Liver (tissue), 9 donors: ENCODE measurements around the gene DNTTIP2. TPM values are rescaled to one million over a fixed set of nuclear protein-coding genes. Genes with fewer than 3 reads are reported as not detected.
A peak's percentile ranks its signal among the peaks of the same experiment; 100 is the strongest.

Experiments
- DNase-seq: peaks from one replicate; pipeline ENCODE4 v3.0.0-alpha.2; 2017; ENCODE audit warnings: low spot score
- H3K27ac ChIP-seq, 2 donors: one replicate each; pipeline ENCODE4 v1.7.0; 2013; ENCODE audit warnings: inconsistent platforms in 2 of 2, low read length in 2 of 2, control low read depth in 1 of 2, low read depth in 1 of 2, mild to moderate bottlenecking in 1 of 2
- H3K27me3 ChIP-seq, 4 donors: one replicate each; pipeline versions ENCODE4 v1.6.1 to v1.7.0; 2013; ENCODE audit warnings: low read length in 3 of 4, inconsistent platforms in 1 of 4, mild to moderate bottlenecking in 1 of 4, moderate library complexity in 1 of 4; ENCODE audit not compliant: control insufficient read depth in 4 of 4, insufficient read depth in 4 of 4
- H3K36me3 ChIP-seq, 4 donors: one replicate each; pipeline versions ENCODE4 v1.6.1 to v1.7.0; 2013; ENCODE audit warnings: low read length in 3 of 4, mild to moderate bottlenecking in 3 of 4, low read depth in 1 of 4, moderate library complexity in 1 of 4; ENCODE audit not compliant: control insufficient read depth in 4 of 4, insufficient read depth in 3 of 4
- H3K4me1 ChIP-seq, 4 donors: one replicate each; pipeline versions ENCODE4 v1.6.1 to v1.7.0; 2013; ENCODE audit warnings: low read length in 3 of 4, mild to moderate bottlenecking in 3 of 4, moderate library complexity in 1 of 4; ENCODE audit not compliant: control insufficient read depth in 4 of 4, insufficient read depth in 4 of 4
- H3K4me3 ChIP-seq, 3 donors: one replicate each; pipeline versions ENCODE4 v1.6.1 to v1.7.0; 2013; ENCODE audit warnings: low read length in 3 of 3, control low read depth in 1 of 3, low read depth in 1 of 3, mild to moderate bottlenecking in 1 of 3
- H3K9ac ChIP-seq, 2 donors: one replicate each; pipeline ENCODE4 v1.7.0; 2013; ENCODE audit warnings: low read length in 2 of 2, mild to moderate bottlenecking in 2 of 2, moderate library complexity in 2 of 2, control low read depth in 1 of 2, low read depth in 1 of 2
- H3K9me3 ChIP-seq, 4 donors: one replicate each; pipeline versions ENCODE4 v1.6.1 to v1.7.0; 2013; ENCODE audit warnings: low read length in 3 of 4; ENCODE audit not compliant: control insufficient read depth in 4 of 4
- ATF3 ChIP-seq: IDR thresholded peaks from 2 replicates; pipeline ENCODE4 v1.6.1; 2016; ENCODE audit warnings: antibody characterized with exemption
- EGR1 ChIP-seq, 2 donors: IDR thresholded peaks; 2 replicates each; pipeline ENCODE4 v1.6.1; 2016 to 2018; ENCODE audit warnings: antibody characterized with exemption in 2 of 2, low read depth in 2 of 2
- FOXA2 ChIP-seq: IDR thresholded peaks from 2 replicates; pipeline ENCODE4 v1.6.1; 2016; ENCODE audit warnings: antibody characterized with exemption
- GABPA ChIP-seq, 2 donors: IDR thresholded peaks in 1 of 2; conservative IDR thresholded peaks in 1 of 2; 2 replicates each; pipeline ENCODE4 v1.6.1; 2016; ENCODE audit warnings: antibody characterized with exemption in 2 of 2, mild to moderate bottlenecking in 1 of 2, moderate library complexity in 1 of 2
- HNF4A ChIP-seq, 2 donors: conservative IDR thresholded peaks; 2 replicates each; pipeline ENCODE4 v1.6.1; 2016; ENCODE audit warnings: antibody characterized with exemption in 2 of 2, mild to moderate bottlenecking in 2 of 2
- HNF4G ChIP-seq: IDR thresholded peaks from 2 replicates; pipeline ENCODE4 v1.6.1; 2016; ENCODE audit warnings: antibody characterized with exemption
- JUND ChIP-seq, 2 donors: IDR thresholded peaks; 2 replicates each; pipeline ENCODE4 v1.6.1; 2016; ENCODE audit warnings: antibody characterized with exemption in 2 of 2
- NR2F2 ChIP-seq: IDR thresholded peaks from 2 replicates; pipeline ENCODE4 v1.6.1; 2016; ENCODE audit warnings: antibody characterized with exemption
- RAD21 ChIP-seq, 2 donors: IDR thresholded peaks; 2 replicates each; pipeline ENCODE4 v1.6.1; 2016; ENCODE audit warnings: antibody characterized with exemption in 2 of 2, mild to moderate bottlenecking in 2 of 2
- REST ChIP-seq: IDR thresholded peaks from 2 replicates; pipeline ENCODE4 v1.6.1; 2016; ENCODE audit warnings: antibody characterized with exemption, mild to moderate bottlenecking
- RXRA ChIP-seq, 2 donors: IDR thresholded peaks; 2 replicates each; pipeline ENCODE4 v1.6.1; 2017 to 2018; ENCODE audit warnings: antibody characterized with exemption in 2 of 2, mild to moderate bottlenecking in 1 of 2
- SP1 ChIP-seq: IDR thresholded peaks from 2 replicates; pipeline ENCODE4 v1.6.1; 2018; ENCODE audit warnings: antibody characterized with exemption, mild to moderate bottlenecking
- TAF1 ChIP-seq: conservative IDR thresholded peaks from 2 replicates; pipeline ENCODE4 v1.6.1; 2016; ENCODE audit warnings: antibody characterized with exemption, mild to moderate bottlenecking
- YY1 ChIP-seq: IDR thresholded peaks from 2 replicates; pipeline ENCODE4 v1.6.1; 2016; ENCODE audit warnings: antibody characterized with exemption, mild to moderate bottlenecking
- ZBTB33 ChIP-seq: IDR thresholded peaks from 2 replicates; pipeline ENCODE4 v1.6.1; 2016; ENCODE audit warnings: antibody characterized with exemption
- WGBS: extraction: QIAGEN DNeasy Blood & Tissue Kit; methylation state at CpG from one replicate; pipeline ENCODE4 v1.1.7; 2013; 5-methylcytosine and 5-hydroxymethylcytosine counted together
- polyA plus RNA-seq, 2 donors: library from polyadenylated mRNA; stranded (reverse) in 1 of 2; unstranded in 1 of 2; fragments of 200-250 nt in 1 of 2; fragments of >200 nt in 1 of 2; fragmentation: Nextera tagmentation in 1 of 2; extraction: Ambion mirVana in 1 of 2; gene quantifications; one replicate each; pipeline versions ENCODE4 v1.2.1 to v1.2.3, GENCODE V29; 2013 to 2015
- total RNA-seq, 2 donors: library from RNA; depleted of rRNA; stranded (reverse); fragments of >200 nt; gene quantifications; one replicate each; pipeline ENCODE4 v1.2.3, GENCODE V29; 2014
- donor health status: healthy.
- donor health status: healthy.
- donor health status: healthy.
- donor health status: healthy.
- donor health status: healthy.

Gene DNTTIP2
- total and polyA plus RNA-seq, 4 donors, result 10.9 to 19.7 (median 13.4) TPM

GRCh38 chr1:93821423-93822144 is 57.4 kb downstream of the DNTTIP2 start:
- H3K36me3 ChIP-seq, result no peaks in the 10 kb centered on the region
- no peak overlapping the region for H3K9ac ChIP-seq
- no peak overlapping the region for H3K4me3 ChIP-seq
- 86% methylated on average over 4 of the region's 4 CpGs for WGBS
- no peak for DNase-seq
- H3K9me3 ChIP-seq, result no peaks in the 10 kb centered on the region
- peaks cover 0 to 3% (median 0%) of the 10 kb centered on the region in 4 donors for H3K4me1 ChIP-seq
- H3K27me3 ChIP-seq, result no peaks in the 10 kb centered on the region
- no peak for TF ChIP-seq FOXA2
- TF ChIP-seq REST, result no peak
- TF ChIP-seq YY1, result no peak
- TF ChIP-seq GABPA (IDR thresholded peaks at IDR 0.05 in 1 of 2, conservative IDR thresholded peaks at IDR 0.05 in 1 of 2), result no peak
- TF ChIP-seq RAD21 (IDR thresholded peaks at IDR 0.05), result no peak
- TF ChIP-seq EGR1 (IDR thresholded peaks at IDR 0.05; ENCODE audit: low read depth in 2 of 2), result no peak
- no peak for TF ChIP-seq HNF4A (conservative IDR thresholded peaks at IDR 0.05)
- no peak for TF ChIP-seq ATF3
- no peak for TF ChIP-seq SP1
- H3K27ac ChIP-seq, result no peak overlapping the region

- H3K4me3 ChIP-seq, result no peak overlapping the region
- DNase-seq, result no peak
- 72% methylated on average over 10 of the region's 10 CpGs for whole genome bisulfite sequencing
- no peaks in the 10 kb centered on the region for H3K27me3 ChIP-seq
- no peak overlapping the region for H3K27ac ChIP-seq
- no peak overlapping the region for H3K9ac ChIP-seq
- peaks cover 0 to 3% (median 0%) of the 10 kb centered on the region in 4 donors for H3K4me1 ChIP-seq
- H3K9me3 ChIP-seq, result no peaks in the 10 kb centered on the region
- TF ChIP-seq HNF4G, result no peak
- TF ChIP-seq NR2F2, result peak; percentile 71
- TF ChIP-seq ATF3, result no peak
- no peaks in the 10 kb centered on the region for H3K36me3 ChIP-seq
Measured at GRCh38 chr1:93820554-93821422, 58.2 kb downstream of the DNTTIP2 start.

- TF ChIP-seq YY1, result no peak
- TF ChIP-seq ATF3, result no peak
- no peak for TF ChIP-seq RXRA (IDR thresholded peaks at IDR 0.05)
- TF ChIP-seq RAD21 (IDR thresholded peaks at IDR 0.05), result no peak
- no peak for TF ChIP-seq HNF4A (conservative IDR thresholded peaks at IDR 0.05)
- TF ChIP-seq GABPA (IDR thresholded peaks at IDR 0.05 in 1 of 2, conservative IDR thresholded peaks at IDR 0.05 in 1 of 2), result no peak
- TF ChIP-seq ZBTB33, result no peak
- TF ChIP-seq JUND (IDR thresholded peaks at IDR 0.05), result no peak
- TF ChIP-seq HNF4G, result no peak
- TF ChIP-seq TAF1, result no peak
- no peaks in the 10 kb centered on the region for H3K36me3 ChIP-seq
- H3K4me1 ChIP-seq, result peaks cover 0 to 3% (median 0%) of the 10 kb centered on the region in 4 donors
- no peak overlapping the region for H3K27ac ChIP-seq
- no peaks in the 10 kb centered on the region for H3K27me3 ChIP-seq
- H3K4me3 ChIP-seq, result no peak overlapping the region
- no peak overlapping the region for H3K9ac ChIP-seq
- DNase-seq, result no peak
- no peaks in the 10 kb centered on the region for H3K9me3 ChIP-seq
Measured at GRCh38 chr1:93818570-93818959, 60.4 kb downstream of the DNTTIP2 start.
